ENCODE data around the gene CEP85L.

Gene CEP85L

DNA sequence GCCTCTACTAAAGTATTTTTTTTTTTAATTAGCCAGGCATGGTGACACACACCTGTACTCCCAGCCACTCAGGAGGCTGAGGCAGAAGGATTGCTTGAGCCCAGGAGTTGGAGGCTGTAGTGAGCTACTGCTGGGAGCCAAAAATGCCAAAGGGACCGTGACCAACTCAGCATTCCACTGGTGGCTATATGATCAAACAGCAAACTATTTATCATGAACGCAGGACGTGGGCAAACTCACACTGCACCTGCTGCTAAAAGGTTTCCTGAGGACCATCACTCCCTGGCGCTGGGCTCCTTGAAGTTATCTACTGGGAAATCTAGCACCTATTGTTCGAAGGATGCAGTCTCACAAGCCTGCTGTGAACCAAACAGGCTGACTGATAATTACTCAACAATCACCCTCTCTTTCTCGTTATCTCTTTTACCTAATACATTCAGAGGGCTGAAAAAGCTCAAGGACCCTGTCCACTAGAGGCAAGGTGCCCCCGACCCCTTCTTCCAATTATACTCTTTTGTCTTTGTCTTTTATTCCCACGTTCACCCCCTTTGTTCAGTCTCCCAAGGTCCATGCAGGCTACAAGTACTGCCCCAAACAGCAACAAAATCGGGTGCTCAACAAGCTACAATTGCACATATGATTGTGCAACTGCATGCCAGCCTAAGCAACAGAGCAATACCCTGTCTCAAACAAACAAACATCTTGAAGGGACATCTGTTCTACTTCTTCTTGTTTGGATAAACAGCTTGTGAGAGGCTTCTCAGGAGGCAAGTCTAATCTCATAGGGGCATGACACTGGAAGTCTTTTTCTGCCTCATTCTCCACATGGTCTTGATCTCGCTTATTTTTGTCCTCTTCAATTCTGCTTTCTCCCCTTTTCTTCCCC is 151.0 kb downstream of the CEP85L start:
- TF ChIP-seq CTCF (IDR thresholded peaks at IDR 0.05): no peak

GRCh38 chr6:118495485-118496280 is 155.7 kb downstream of the CEP85L start:
- no peak for TF ChIP-seq CTCF (IDR thresholded peaks at IDR 0.05)

DNA sequence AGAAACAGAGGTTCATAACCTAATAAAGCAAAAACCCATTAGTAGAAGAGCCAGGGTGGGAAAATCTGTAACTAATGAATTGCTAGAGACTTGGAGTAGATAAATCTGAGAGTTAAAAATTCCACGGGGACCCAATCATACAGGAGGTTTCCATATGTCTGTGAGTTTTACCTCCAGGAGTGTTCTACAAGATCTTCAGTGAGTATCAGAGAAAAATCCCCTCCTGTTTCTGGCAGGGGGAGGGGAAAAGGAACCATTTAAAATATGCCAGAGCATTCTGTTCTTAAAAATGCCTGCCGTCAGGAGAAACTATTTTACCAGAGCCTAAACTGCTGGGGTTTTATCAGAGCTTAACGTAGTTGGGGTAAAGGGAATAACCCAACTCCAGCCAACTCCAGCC is 157.3 kb downstream of the CEP85L start:
- no peak for TF ChIP-seq CTCF (IDR thresholded peaks at IDR 0.05)

DNA sequence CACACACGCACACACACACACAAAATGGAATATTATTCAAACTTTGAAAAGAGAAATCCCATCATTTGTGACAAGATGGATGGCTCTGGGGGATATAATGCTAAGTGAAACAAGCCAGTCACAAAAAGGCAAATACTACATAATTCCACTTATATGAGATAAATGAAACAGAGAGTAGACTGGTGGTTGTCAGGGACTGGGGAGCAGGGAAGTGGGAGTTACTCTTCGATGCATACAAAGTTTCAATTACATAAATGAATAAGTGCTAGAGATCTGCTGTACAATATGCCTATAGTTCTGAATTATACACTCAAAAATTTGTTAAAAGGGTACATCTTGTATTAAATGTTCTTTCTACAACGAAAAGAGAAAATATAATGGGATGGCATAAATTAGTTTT is 161.4 kb downstream of the CEP85L start:
- no peak for TF ChIP-seq CTCF (IDR thresholded peaks at IDR 0.05)

GRCh38 chr6:118488631-118489030 is 162.8 kb downstream of the CEP85L start:
- TF ChIP-seq CTCF (IDR thresholded peaks at IDR 0.05): no peak

- TF ChIP-seq CTCF (IDR thresholded peaks at IDR 0.05): no peak
Measured at GRCh38 chr6:118485601-118486550, 165.5 kb downstream of the CEP85L start.

GRCh38 chr6:118476551-118476950 is 174.8 kb downstream of the CEP85L start:
- TF ChIP-seq CTCF (IDR thresholded peaks at IDR 0.05): no peak
